ENCODE results near the gene KIAA1671. TPM values are rescaled to one million over a fixed set of nuclear protein-coding genes. Genes with fewer than 3 reads are reported as not detected.

The KIAA1671 gene
- polyA plus RNA-seq, 3 donors, result not detected

GRCh38 chr22:24964441-24964840 lies 11.9 kb downstream of the KIAA1671 start:
- Histone ChIP-seq H3K27me3 (ENCODE audit: control insufficient read depth in 2 of 2, insufficient read depth in 2 of 2, low read length in 2 of 2) (no peaks in the 10 kb centered on the region), H4K20me1 (ENCODE audit: insufficient read depth, low read length) (no peaks in the 10 kb centered on the region), H3K4me1 (ENCODE audit: control insufficient read depth in 1 of 2, insufficient read depth in 2 of 2, low read length in 2 of 2) (no peaks in the 10 kb centered on the region), H3K4me3 (replicated peaks in 1 of 3; ENCODE audit: low read depth in 2 of 3, low read length in 3 of 3) (no peak overlapping the region), H3K4me2 (replicated peaks; ENCODE audit: extremely low read depth, low read length, poor library complexity, severe bottlenecking) (no peak overlapping the region), H3K36me3 (replicated peaks in 1 of 2; ENCODE audit: control insufficient read depth in 1 of 2, insufficient read depth in 2 of 2, low read length in 2 of 2) (no peaks in the 10 kb centered on the region), H3K9ac (ENCODE audit: insufficient read depth, low read length, poor library complexity, severe bottlenecking) (no peak overlapping the region), H3K27ac (ENCODE audit: low read depth in 1 of 2, low read length in 2 of 2) (no peak overlapping the region), H3K9me3 (replicated peaks in 1 of 2; ENCODE audit: control insufficient read depth in 1 of 2, insufficient read depth in 1 of 2, low read length in 2 of 2) (no peaks in the 10 kb centered on the region), H3K79me2 (ENCODE audit: insufficient read depth, low read length) (no peaks in the 10 kb centered on the region), H2AFZ (ENCODE audit: insufficient read depth, low read depth, low read length, poor library complexity, severe bottlenecking) (no peak overlapping the region)
- Mint-ChIP-seq H3K4me3 (no peak overlapping the region), H3K4me1 (no peaks in the 10 kb centered on the region), H3K27ac (no peak overlapping the region), H3K36me3 (no peaks in the 10 kb centered on the region), H3K9me3 (peaks cover 0 to 1% (median 0%) of the 10 kb centered on the region in 7 donors), H3K27me3 (ENCODE audit: low read depth in 3 of 3) (peaks cover 0 to 7% (median 2%) of the 10 kb centered on the region in 3 donors)
- no peak for DNase-seq
- WGBS (ENCODE audit: insufficient coverage), result no CpG with 5 or more reads among the region's 3 CpGs
- intact Hi-C loops (cut with micrococcal nuclease), result no loop called here
- no peak for TF ChIP-seq CTCF (IDR thresholded peaks at IDR 0.05)

- intact Hi-C loops (cut with micrococcal nuclease), result no loop called here
- 88% methylated on average over 9 of the region's 9 CpGs for WGBS (ENCODE audit: insufficient coverage)
- H3K79me2 ChIP-seq (ENCODE audit: insufficient read depth, low read length), result no peaks in the 10 kb centered on the region
These were observed 13.5 kb downstream of the KIAA1671 start for GRCh38 chr22:24965822-24966626.

More at GRCh38 chr22:24965822-24966626, 13.5 kb downstream of the KIAA1671 start:
- Mint-ChIP-seq H3K9me3 (peaks cover 0 to 1% (median 0%) of the 10 kb centered on the region in 7 donors), H3K4me1 (no peaks in the 10 kb centered on the region), H3K27ac (no peak overlapping the region), H3K27me3 (ENCODE audit: low read depth in 3 of 3) (peaks cover 0 to 7% (median 0%) of the 10 kb centered on the region in 3 donors), H3K4me3 (no peak overlapping the region), H3K36me3 (no peaks in the 10 kb centered on the region)
- Histone ChIP-seq H4K20me1 (ENCODE audit: insufficient read depth, low read length) (no peaks in the 10 kb centered on the region), H3K27me3 (ENCODE audit: control insufficient read depth in 2 of 2, insufficient read depth in 2 of 2, low read length in 2 of 2) (no peaks in the 10 kb centered on the region), H3K27ac (ENCODE audit: low read depth in 1 of 2, low read length in 2 of 2) (no peak overlapping the region), H3K4me1 (ENCODE audit: control insufficient read depth in 1 of 2, insufficient read depth in 2 of 2, low read length in 2 of 2) (no peaks in the 10 kb centered on the region), H2AFZ (ENCODE audit: insufficient read depth, low read depth, low read length, poor library complexity, severe bottlenecking) (peak overlapping the region; percentile 35), H3K4me2 (replicated peaks; ENCODE audit: extremely low read depth, low read length, poor library complexity, severe bottlenecking) (no peak overlapping the region), H3K9ac (ENCODE audit: insufficient read depth, low read length, poor library complexity, severe bottlenecking) (no peak overlapping the region), H3K9me3 (replicated peaks in 1 of 2; ENCODE audit: control insufficient read depth in 1 of 2, insufficient read depth in 1 of 2, low read length in 2 of 2) (no peaks in the 10 kb centered on the region), H3K4me3 (replicated peaks in 1 of 3; ENCODE audit: low read depth in 2 of 3, low read length in 3 of 3) (no peak overlapping the region), H3K36me3 (replicated peaks in 1 of 2; ENCODE audit: control insufficient read depth in 1 of 2, insufficient read depth in 2 of 2, low read length in 2 of 2) (no peaks in the 10 kb centered on the region)
- DNase-seq, result no peak
- no peak for TF ChIP-seq CTCF (IDR thresholded peaks at IDR 0.05)

All from CD14-positive monocyte (primary cell).